Activated naive CD8-positive, alpha-beta T cell treated with anti-CD3 and anti-CD28 coated beads, Interleukin-2, amount 10 ng/mL, durations not matched to agents 7 days and 5 days (primary cell): ENCODE data around the gene PIK3IP1. TPM values are rescaled to one million over a fixed set of nuclear protein-coding genes. Genes with fewer than 3 reads are reported as not detected.
"Not testable (repeated sequence)": the region's sequence is repeated elsewhere in the genome, so short reads cannot be mapped to it uniquely, and the experiment has no call there.

ENCODE experiments used
- ATAC-seq: fragments of 150-1000 bp; cut with Tn5 transposase; one replicate; pipeline ENCODE4 v1.10.0; 2021; ENCODE audit warnings: low read depth, moderate library complexity
- POLR2A ChIA-PET: fragments of 350-600 bp; sonication (Branson Sonifier 250); formaldehyde crosslinking; loops from one replicate; lab custom pipeline; 2021; ENCODE audit warnings: antibody characterized with exemption; lab: Charles Lee
- DNase-seq: peaks from one replicate; pipeline ENCODE4 v3.0.0; 2021
- H3K27ac Mint-ChIP-seq: one replicate; pipeline ENCODE4 v1.8.0; 2022; ENCODE audit warnings: mild to moderate bottlenecking, mixed read lengths
- H3K27me3 Mint-ChIP-seq: one replicate; pipeline ENCODE4 v1.8.0; 2022; ENCODE audit warnings: mild to moderate bottlenecking, moderate library complexity, mixed read lengths
- H3K36me3 Mint-ChIP-seq: one replicate; pipeline ENCODE4 v1.8.0; 2021; ENCODE audit warnings: mild to moderate bottlenecking, mixed read lengths
- H3K4me1 Mint-ChIP-seq: one replicate; pipeline ENCODE4 v1.8.0; 2021; ENCODE audit warnings: mixed read lengths
- H3K4me3 Mint-ChIP-seq: one replicate; pipeline ENCODE4 v1.8.0; 2022; ENCODE audit warnings: mild to moderate bottlenecking, moderate library complexity, mixed read lengths
- H3K9me3 Mint-ChIP-seq: one replicate; pipeline ENCODE4 v1.8.0; 2021; ENCODE audit warnings: mixed read lengths
- total RNA-seq, 2 experiments: library from RNA; stranded (reverse); gene quantifications; one replicate each; pipeline ENCODE4 v1.2.3, GENCODE V29; 2021

Gene PIK3IP1
- total RNA-seq, 2 experiments from 2014 or later = 110 to 125 TPM

- Mint-ChIP-seq H3K27me3 (no peaks in the 10 kb centered on the region), H3K27ac (no peak overlapping the region), H3K9me3 (no peaks in the 10 kb centered on the region), H3K4me1 (peaks cover 23% of the 10 kb centered on the region), H3K36me3 (no peaks in the 10 kb centered on the region), H3K4me3 (no peak overlapping the region)
- ATAC-seq = no peak
- no peak for DNase-seq
- POLR2A ChIA-PET = interaction anchor here (1.3 kb wide), 1 partner anchor 41 kb away, joined by 3 read pairs; no protein-coding TSS in a partner anchor
Observed at GRCh38 chr22:31248965-31249958, 43.0 kb downstream of the PIK3IP1 start.

- peak overlapping the region; percentile 79 for H3K27ac Mint-ChIP-seq
- ATAC-seq = peak; percentile 98
- POLR2A ChIA-PET = interaction anchor here (0.7 to 1.3 kb wide), 2 partner anchors 37 to 42 kb away, joined by 3 read pairs; no protein-coding TSS in a partner anchor
- peak overlapping the region; percentile 73 for H3K4me3 Mint-ChIP-seq
- no peaks in the 10 kb centered on the region for H3K9me3 Mint-ChIP-seq
- H3K27me3 Mint-ChIP-seq = no peaks in the 10 kb centered on the region
- peak; percentile 73 for DNase-seq
- peaks cover 21% of the 10 kb centered on the region for H3K4me1 Mint-ChIP-seq
- no peaks in the 10 kb centered on the region for H3K36me3 Mint-ChIP-seq
Observed at GRCh38 chr22:31248138-31248745, 44.0 kb downstream of the PIK3IP1 start.

- peak; percentile 8 for ATAC-seq
- no peaks in the 10 kb centered on the region for H3K9me3 Mint-ChIP-seq
- peak overlapping the region; percentile 79 for H3K27ac Mint-ChIP-seq
- peaks cover 20% of the 10 kb centered on the region for H3K4me1 Mint-ChIP-seq
- no peak for DNase-seq
- no peaks in the 10 kb centered on the region for H3K36me3 Mint-ChIP-seq
- no peaks in the 10 kb centered on the region for H3K27me3 Mint-ChIP-seq
- POLR2A ChIA-PET = interaction anchor here (0.7 to 1.3 kb wide), 2 partner anchors 37 to 42 kb away, joined by 3 read pairs; no protein-coding TSS in a partner anchor
- H3K4me3 Mint-ChIP-seq = peak overlapping the region; percentile 73
Observed at GRCh38 chr22:31247726-31248125, 44.6 kb downstream of the PIK3IP1 start.

GRCh38 chr22:31246687-31247086, 45.6 kb downstream of the PIK3IP1 start:
- Mint-ChIP-seq H3K4me3 (no peak overlapping the region), H3K27ac (no peak overlapping the region), H3K27me3 (no peaks in the 10 kb centered on the region), H3K36me3 (no peaks in the 10 kb centered on the region), H3K9me3 (no peaks in the 10 kb centered on the region), H3K4me1 (peaks cover 20% of the 10 kb centered on the region)
- POLR2A ChIA-PET = interaction anchor here (0.6 kb wide), 1 partner anchor 33 kb away, joined by 3 read pairs; no protein-coding TSS in a partner anchor
- DNase-seq = no peak
- ATAC-seq = no peak

- H3K4me1 Mint-ChIP-seq = peaks cover 20% of the 10 kb centered on the region
- H3K27me3 Mint-ChIP-seq, H3K36me3 Mint-ChIP-seq, ATAC-seq, DNase-seq, H3K4me3 Mint-ChIP-seq, POLR2A ChIA-PET, H3K9me3 Mint-ChIP-seq, H3K27ac Mint-ChIP-seq: not testable (repeated sequence)
Observed at GRCh38 chr22:31245998-31246397, 46.3 kb downstream of the PIK3IP1 start.

GRCh38 chr22:31244943-31245451, 47.3 kb downstream of the PIK3IP1 start:
- no peak overlapping the region for H3K27ac Mint-ChIP-seq
- POLR2A ChIA-PET = interaction anchor here (1.3 kb wide), 1 partner anchor 8 kb away, joined by 5 read pairs; no protein-coding TSS in a partner anchor
- no peaks in the 10 kb centered on the region for H3K9me3 Mint-ChIP-seq
- no peaks in the 10 kb centered on the region for H3K27me3 Mint-ChIP-seq
- H3K36me3 Mint-ChIP-seq = peaks cover 3% of the 10 kb centered on the region
- H3K4me1 Mint-ChIP-seq = peaks cover 20% of the 10 kb centered on the region
- no peak overlapping the region for H3K4me3 Mint-ChIP-seq
- ATAC-seq (no peak), DNase-seq (no peak)

GRCh38 chr22:31244046-31244942, 48.0 kb downstream of the PIK3IP1 start:
- Mint-ChIP-seq H3K4me3 (no peak overlapping the region), H3K4me1 (peaks cover 23% of the 10 kb centered on the region), H3K36me3 (peaks cover 3% of the 10 kb centered on the region), H3K27ac (no peak overlapping the region), H3K9me3 (no peaks in the 10 kb centered on the region), H3K27me3 (no peaks in the 10 kb centered on the region)
- POLR2A ChIA-PET = interaction anchor here (0.6 to 1.3 kb wide), 2 partner anchors 9 to 499 kb away, joined by 5 read pairs; no protein-coding TSS in a partner anchor
- ATAC-seq (no peak), DNase-seq (no peak)

GRCh38 chr22:31243339-31244045, 48.8 kb downstream of the PIK3IP1 start:
- POLR2A ChIA-PET = interaction anchor here (0.6 kb wide), 1 partner anchor 498 kb away, joined by 5 read pairs; no protein-coding TSS in a partner anchor
- peaks cover 3% of the 10 kb centered on the region for H3K36me3 Mint-ChIP-seq
- no peak overlapping the region for H3K4me3 Mint-ChIP-seq
- no peaks in the 10 kb centered on the region for H3K9me3 Mint-ChIP-seq
- peaks cover 23% of the 10 kb centered on the region for H3K4me1 Mint-ChIP-seq
- no peak for DNase-seq
- H3K27me3 Mint-ChIP-seq = no peaks in the 10 kb centered on the region
- no peak for ATAC-seq
- H3K27ac Mint-ChIP-seq = no peak overlapping the region

- POLR2A ChIA-PET = interaction anchor here (0.6 kb wide), 1 partner anchor 295 kb away, joined by 3 read pairs; no protein-coding TSS in a partner anchor
- H3K9me3 Mint-ChIP-seq = no peaks in the 10 kb centered on the region
- H3K36me3 Mint-ChIP-seq = peaks cover 5% of the 10 kb centered on the region
- H3K27me3 Mint-ChIP-seq = no peaks in the 10 kb centered on the region
- no peak for ATAC-seq
- no peak overlapping the region for H3K4me3 Mint-ChIP-seq
- no peak for DNase-seq
- H3K4me1 Mint-ChIP-seq = peaks cover 18% of the 10 kb centered on the region
- no peak overlapping the region for H3K27ac Mint-ChIP-seq
Observed at GRCh38 chr22:31241936-31242335, 50.4 kb downstream of the PIK3IP1 start.

GRCh38 chr22:31241200-31241599, 51.1 kb downstream of the PIK3IP1 start:
- no peak for DNase-seq
- no peaks in the 10 kb centered on the region for H3K9me3 Mint-ChIP-seq
- H3K4me3 Mint-ChIP-seq = no peak overlapping the region
- H3K27ac Mint-ChIP-seq = no peak overlapping the region
- peaks cover 5% of the 10 kb centered on the region for H3K36me3 Mint-ChIP-seq
- ATAC-seq = no peak
- H3K27me3 Mint-ChIP-seq = no peaks in the 10 kb centered on the region
- POLR2A ChIA-PET = no interaction called here
- peaks cover 15% of the 10 kb centered on the region for H3K4me1 Mint-ChIP-seq

- Mint-ChIP-seq H3K27me3 (no peaks in the 10 kb centered on the region), H3K4me1 (peaks cover 14% of the 10 kb centered on the region), H3K36me3 (peaks cover 5% of the 10 kb centered on the region), H3K27ac (no peak overlapping the region), H3K9me3 (no peaks in the 10 kb centered on the region), H3K4me3 (no peak overlapping the region)
- no peak for ATAC-seq
- POLR2A ChIA-PET = no interaction called here
- DNase-seq = no peak
Observed at GRCh38 chr22:31239771-31240370, 52.4 kb downstream of the PIK3IP1 start.
